GM12878 (cell line): ENCODE measurements around the gene ZNF417. TPM values are rescaled to one million over a fixed set of nuclear protein-coding genes. Genes with fewer than 3 reads are reported as not detected.
"Not testable (repeated sequence)": the region's sequence is repeated elsewhere in the genome, so short reads cannot be mapped to it uniquely, and the experiment has no call there.

ENCODE experiments used
- ATAC-seq: fragments of 200-7000 bp; cut with Tn5 transposase; 3 replicates; pipeline ENCODE4 v1.9.1; 2020; ENCODE audit warnings: mild to moderate bottlenecking, moderate library complexity
- BruUV-seq: library from RNA; stranded (reverse); fragments of 400-500 nt; replicated peaks from 2 replicates; lab custom pipeline; 2021; lab: Mats Ljungman, UMichigan
- CTCF ChIA-PET: fragments of 300-600 bp; sonication (Branson Sonifier 250); formaldehyde crosslinking; extraction: SDS; loops from one replicate; lab custom pipeline; 2021; ENCODE audit warnings: inconsistent platforms; lab: Yijun Ruan, JAX
- POLR2A ChIA-PET: fragments of 350-600 bp; formaldehyde crosslinking; extraction: SDS; loops from one replicate; lab custom pipeline; 2021; ENCODE audit warnings: inconsistent platforms; lab: Charles Lee
- RAD21 ChIA-PET: fragments of 300-600 bp; sonication (Branson Sonifier 250); formaldehyde crosslinking; loops from one replicate; lab custom pipeline; 2023; ENCODE audit warnings: antibody characterized with exemption; ENCODE audit not compliant: unreplicated experiment; lab: Charles Lee
- SMC1A ChIA-PET: fragments of 300-600 bp; sonication (Branson Sonifier 250); formaldehyde crosslinking; loops from one replicate; lab custom pipeline; 2023; ENCODE audit not compliant: unreplicated experiment, uncharacterized antibody; lab: Charles Lee
- DNase-seq: peaks from one replicate; pipeline ENCODE4 v3.0.0-alpha.2; 2011; ENCODE audit warnings: low read depth, low spot score
- FAIRE-seq: peaks from 3 replicates; lab custom pipeline; 2011; peaks lifted over from hg19 to GRCh38; lab: Jason Lieb, UNC
- H2AFZ ChIP-seq: 2 replicates; pipeline ENCODE4 v1.6.0; 2011; ENCODE audit warnings: low read depth, low read length, control low read depth; ENCODE audit not compliant: control insufficient read depth
- H3K27ac ChIP-seq: 2 replicates; pipeline ENCODE4 v1.5.1; 2011; ENCODE audit warnings: control low read depth; ENCODE audit not compliant: control insufficient read depth, insufficient read depth
- H3K27me3 ChIP-seq, 2 experiments: replicated peaks in 1 of 2; 2 replicates each; pipeline versions ENCODE4 v1.6.0 to v1.6.1; 2011; ENCODE audit warnings: low read length in 1 of 2; ENCODE audit not compliant: control insufficient read depth in 2 of 2, insufficient read depth in 2 of 2
- H3K36me3 ChIP-seq, 2 experiments: 2 replicates each; pipeline ENCODE4 v1.5.1; 2011; ENCODE audit warnings: low read length in 1 of 2; ENCODE audit not compliant: control insufficient read depth in 2 of 2, insufficient read depth in 2 of 2
- H3K4me1 ChIP-seq: 2 replicates; pipeline ENCODE4 v1.6.1; 2011; ENCODE audit warnings: mild to moderate bottlenecking, low read length, moderate library complexity, mixed read lengths; ENCODE audit not compliant: control insufficient read depth, insufficient read depth
- H3K4me2 ChIP-seq: 2 replicates; pipeline ENCODE4 v1.6.0; 2011; ENCODE audit warnings: control low read depth; ENCODE audit not compliant: control insufficient read depth, insufficient read depth
- H3K4me3 ChIP-seq: fragments of 200-600 bp; sonication (generic); 2 replicates; pipeline ENCODE4 v1.5.1; 2016
- H3K79me2 ChIP-seq: 2 replicates; pipeline ENCODE4 v1.6.0; 2011; ENCODE audit warnings: low read length; ENCODE audit not compliant: control insufficient read depth, insufficient read depth
- H3K9ac ChIP-seq: 2 replicates; pipeline ENCODE4 v1.8.0; 2011; ENCODE audit warnings: low read length, control low read depth, mixed read lengths; ENCODE audit not compliant: control insufficient read depth, insufficient read depth
- H3K9me3 ChIP-seq: replicated peaks from 3 replicates; pipeline ENCODE4 v1.5.1; 2011; ENCODE audit warnings: mild to moderate bottlenecking, low read length; ENCODE audit not compliant: control insufficient read depth, insufficient read depth
- H4K20me1 ChIP-seq: 2 replicates; pipeline ENCODE4 v1.6.0; 2011; ENCODE audit not compliant: control insufficient read depth, insufficient read depth
- CUX1 ChIP-seq: IDR thresholded peaks from 2 replicates; pipeline ENCODE4 v1.6.1; 2012; ENCODE audit warnings: improper control_type of control experiment, low read depth, low read length; ENCODE audit not compliant: insufficient replicate concordance
- NFIC ChIP-seq: IDR thresholded peaks from 2 replicates; pipeline ENCODE4 v1.6.1; 2012; ENCODE audit warnings: low read depth, mild to moderate bottlenecking, inconsistent platforms, low read length, moderate library complexity
- POLR2AphosphoS5 ChIP-seq: IDR thresholded peaks from 2 replicates; pipeline ENCODE4 v1.6.1; 2011; ENCODE audit warnings: mild to moderate bottlenecking, low read length, inconsistent platforms
- WGBS: methylation state at CpG from one replicate; pipeline ENCODE4 v1.1.6; 2016; ENCODE audit warnings: low lambda C conversion rate; ENCODE audit not compliant: insufficient replicate concordance, insufficient coverage; ENCODE audit errors: missing lambda C conversion rate; 5-methylcytosine and 5-hydroxymethylcytosine counted together
- in situ Hi-C: fragments of 300-500 bp; cut with MboI; formaldehyde crosslinking; loops from 9 replicates; pipeline ENCODE4 v1.14.3; 2018; ENCODE audit warnings: mixed read lengths
- intact Hi-C: fragments of 100-400 bp; cut with micrococcal nuclease; formaldehyde crosslinking; loops from one replicate; pipeline ENCODE4 v1.14.2; 2022; ENCODE audit not compliant: unreplicated experiment
- polyA plus RNA-seq, 11 experiments: library from polyadenylated mRNA; depleted of rRNA in 4 of 11; unstranded in 6 of 11; stranded (reverse) in 5 of 11; fragments of >200 nt; fragmentation: Nextera tagmentation in 4 of 11; fragmentation: Illumina TruSeq in 1 of 11; extraction: Ambion mirVana in 4 of 11; extraction: Trizol in 1 of 11; gene quantifications; 1 replicate in 1 of 11; 2 replicates in 10 of 11; pipeline versions ENCODE4 v1.2.1 to v1.2.3, GENCODE V29; 2011 to 2016; ENCODE audit warnings: inconsistent platforms in 2 of 11, missing spikeins in 2 of 11, low read depth in 1 of 11
- total RNA-seq, 4 experiments: library from RNA; depleted of rRNA in 3 of 4; stranded (reverse); fragments of >200 nt in 3 of 4; fragmentation: Illumina TruSeq in 1 of 4; extraction: Trizol in 1 of 4; gene quantifications; 2 replicates each; pipeline versions ENCODE4 v1.2.1 to v1.2.3, GENCODE V29; 2013 to 2021

Gene ZNF417
- total and polyA plus RNA-seq, 10 of the 15 experiments (the other 5 are each of a cell fraction or from before 2014, with no cell fraction given), result 1.3 to 13.6 (median 6.5) TPM

- Histone ChIP-seq H3K79me2 (no peaks in the 10 kb centered on the region), H3K36me3 (peaks cover 10 to 34% of the 10 kb centered on the region in 2 experiments), H3K4me2 (no peak overlapping the region), H2AFZ (no peak overlapping the region), H4K20me1 (no peaks in the 10 kb centered on the region), H3K27ac (no peak overlapping the region), H3K4me3 (no peak overlapping the region), H3K9ac (no peak overlapping the region), H3K27me3 (no peaks in the 10 kb centered on the region), H3K9me3 (peaks cover 47% of the 10 kb centered on the region), H3K4me1 (no peaks in the 10 kb centered on the region)
- SMC1A ChIA-PET, result no interaction called here
- CTCF ChIA-PET, result no interaction called here
- RAD21 ChIA-PET, result no interaction called here
- in situ Hi-C loops, result no loop called here
- BruUV-seq, result no TSS peak
- TF ChIP-seq POLR2AphosphoS5 (no peak), NFIC (no peak), CUX1 (no peak)
- ATAC-seq, result no peak
- no peak for FAIRE-seq
- POLR2A ChIA-PET, result no interaction called here
- 90% methylated on average over 2 of the region's 2 CpGs for WGBS
- no peak for DNase-seq
- intact Hi-C loops, result no loop called here
Measured at GRCh38 chr19:57870225-57870624, 46.2 kb downstream of the ZNF417 start.

GRCh38 chr19:57869655-57870054 lies 46.7 kb downstream of the ZNF417 start:
- SMC1A ChIA-PET, H2AFZ ChIP-seq, FAIRE-seq, H3K27me3 ChIP-seq, H3K27ac ChIP-seq, H3K9ac ChIP-seq, H3K79me2 ChIP-seq, POLR2A ChIA-PET, in situ Hi-C loops, ATAC-seq, BruUV-seq, H4K20me1 ChIP-seq, H3K4me1 ChIP-seq, DNase-seq, RAD21 ChIA-PET, CTCF ChIA-PET, H3K4me3 ChIP-seq, intact Hi-C loops, H3K4me2 ChIP-seq: not testable (repeated sequence)
- Histone ChIP-seq H3K36me3 (peaks cover 9 to 36% of the 10 kb centered on the region in 2 experiments), H3K9me3 (peaks cover 46% of the 10 kb centered on the region)
- WGBS, result 95% methylated on average over 6 of the region's 6 CpGs
